Measurements from ENCODE around the gene BRD3. TPM values are rescaled to one million over a fixed set of nuclear protein-coding genes. Genes with fewer than 3 reads are reported as not detected.

BRD3 gene
- total RNA-seq, 1 experiment from 2014 or later = 61.6 TPM

- no peak overlapping the region for H3K27ac ChIP-seq (ENCODE audit: low read depth, low read length, poor library complexity, severe bottlenecking)
- no peak for DNase-seq (ENCODE audit: low spot score)
- no peak overlapping the region for H3K4me3 ChIP-seq (ENCODE audit: low read depth, low read length, poor library complexity, severe bottlenecking)
- no peaks in the 10 kb centered on the region for H3K27me3 ChIP-seq (replicated peaks; ENCODE audit: insufficient read depth, low read depth, low read length, poor library complexity)
- no peaks in the 10 kb centered on the region for H3K9me3 ChIP-seq (ENCODE audit: low read depth, low read length, poor library complexity, severe bottlenecking)
- TF ChIP-seq, protein P1, sequence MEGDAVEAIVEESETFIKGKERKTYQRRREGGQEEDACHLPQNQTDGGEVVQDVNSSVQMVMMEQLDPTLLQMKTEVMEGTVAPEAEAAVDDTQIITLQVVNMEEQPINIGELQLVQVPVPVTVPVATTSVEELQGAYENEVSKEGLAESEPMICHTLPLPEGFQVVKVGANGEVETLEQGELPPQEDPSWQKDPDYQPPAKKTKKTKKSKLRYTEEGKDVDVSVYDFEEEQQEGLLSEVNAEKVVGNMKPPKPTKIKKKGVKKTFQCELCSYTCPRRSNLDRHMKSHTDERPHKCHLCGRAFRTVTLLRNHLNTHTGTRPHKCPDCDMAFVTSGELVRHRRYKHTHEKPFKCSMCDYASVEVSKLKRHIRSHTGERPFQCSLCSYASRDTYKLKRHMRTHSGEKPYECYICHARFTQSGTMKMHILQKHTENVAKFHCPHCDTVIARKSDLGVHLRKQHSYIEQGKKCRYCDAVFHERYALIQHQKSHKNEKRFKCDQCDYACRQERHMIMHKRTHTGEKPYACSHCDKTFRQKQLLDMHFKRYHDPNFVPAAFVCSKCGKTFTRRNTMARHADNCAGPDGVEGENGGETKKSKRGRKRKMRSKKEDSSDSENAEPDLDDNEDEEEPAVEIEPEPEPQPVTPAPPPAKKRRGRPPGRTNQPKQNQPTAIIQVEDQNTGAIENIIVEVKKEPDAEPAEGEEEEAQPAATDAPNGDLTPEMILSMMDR (conservative IDR thresholded peaks at IDR 0.05; ENCODE audit: low read depth, low read length) = no peak
- TF ChIP-seq EZH2 (IDR thresholded peaks at IDR 0.05; ENCODE audit: borderline replicate concordance, low read depth, low read length, poor library complexity, severe bottlenecking) = no peak
- H3K36me3 ChIP-seq (ENCODE audit: insufficient read depth, low read length, poor library complexity, severe bottlenecking) = peaks cover 81% of the 10 kb centered on the region
- POLR2A ChIA-PET (ENCODE audit: low non-redundant PET) = no interaction called here
- intact Hi-C loops (cut with micrococcal nuclease; ENCODE audit: unreplicated experiment) = no loop called here
- no TSS peak for BruUV-seq (replicated peaks)
- H3K4me1 ChIP-seq (ENCODE audit: insufficient read depth, low read length, poor library complexity, severe bottlenecking) = no peaks in the 10 kb centered on the region
- CTCF ChIA-PET = no interaction called here
Observed at GRCh38 chr9:134034215-134035040, 33.4 kb downstream of the BRD3 start.

DNA sequence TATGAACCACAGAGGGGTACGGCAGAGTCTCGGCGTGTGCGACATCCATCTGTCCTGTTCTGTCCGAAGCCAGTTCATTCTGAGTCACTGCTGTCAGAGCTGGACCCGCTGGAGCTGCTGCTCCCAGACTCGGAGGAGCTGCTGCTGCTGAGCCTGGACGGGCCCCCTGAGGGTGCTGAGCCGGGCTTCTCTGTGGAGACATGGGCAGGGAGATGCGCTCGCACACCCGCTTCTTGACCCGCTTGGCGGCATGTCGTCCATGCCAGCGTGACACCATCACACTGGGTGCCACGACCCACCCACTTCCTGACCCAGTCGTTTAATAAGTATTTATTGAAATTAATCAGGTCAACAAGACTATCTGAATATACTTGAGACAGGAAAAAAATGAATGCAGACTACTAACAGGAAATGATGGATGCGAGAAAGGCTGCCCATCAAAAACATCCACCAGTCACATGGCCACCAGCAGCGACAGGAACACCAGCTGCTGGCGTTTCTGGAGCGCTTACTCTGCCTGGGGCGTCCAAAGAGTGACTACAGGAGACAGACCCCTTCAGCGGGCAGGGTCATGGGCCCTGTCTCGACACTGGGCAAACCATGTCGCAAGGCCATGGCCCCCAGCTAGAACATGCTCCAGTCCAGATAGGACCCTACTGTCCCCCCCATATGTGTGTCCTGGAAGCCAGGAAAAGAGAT is 34.2 kb downstream of the BRD3 start:
- Histone ChIP-seq H3K9me3 (ENCODE audit: low read depth, low read length, poor library complexity, severe bottlenecking) (no peaks in the 10 kb centered on the region), H3K36me3 (ENCODE audit: insufficient read depth, low read length, poor library complexity, severe bottlenecking) (peaks cover 73% of the 10 kb centered on the region), H3K27me3 (replicated peaks; ENCODE audit: insufficient read depth, low read depth, low read length, poor library complexity) (no peaks in the 10 kb centered on the region), H3K4me1 (ENCODE audit: insufficient read depth, low read length, poor library complexity, severe bottlenecking) (no peaks in the 10 kb centered on the region), H3K4me3 (ENCODE audit: low read depth, low read length, poor library complexity, severe bottlenecking) (no peak overlapping the region), H3K27ac (ENCODE audit: low read depth, low read length, poor library complexity, severe bottlenecking) (no peak overlapping the region)
- intact Hi-C loops (cut with micrococcal nuclease; ENCODE audit: unreplicated experiment) = no loop called here
- DNase-seq (ENCODE audit: low spot score) = no peak
- BruUV-seq (replicated peaks) = no TSS peak
- POLR2A ChIA-PET (ENCODE audit: low non-redundant PET) = no interaction called here
- CTCF ChIA-PET = no interaction called here
- no peak for TF ChIP-seq EZH2 (IDR thresholded peaks at IDR 0.05; ENCODE audit: borderline replicate concordance, low read depth, low read length, poor library complexity, severe bottlenecking)
- TF ChIP-seq, protein P1 (conservative IDR thresholded peaks at IDR 0.05; ENCODE audit: low read depth, low read length) = no peak

- Histone ChIP-seq H3K36me3 (ENCODE audit: insufficient read depth, low read length, poor library complexity, severe bottlenecking) (peaks cover 64% of the 10 kb centered on the region), H3K4me3 (ENCODE audit: low read depth, low read length, poor library complexity, severe bottlenecking) (no peak overlapping the region), H3K9me3 (ENCODE audit: low read depth, low read length, poor library complexity, severe bottlenecking) (no peaks in the 10 kb centered on the region), H3K27me3 (replicated peaks; ENCODE audit: insufficient read depth, low read depth, low read length, poor library complexity) (no peaks in the 10 kb centered on the region), H3K4me1 (ENCODE audit: insufficient read depth, low read length, poor library complexity, severe bottlenecking) (no peaks in the 10 kb centered on the region), H3K27ac (ENCODE audit: low read depth, low read length, poor library complexity, severe bottlenecking) (no peak overlapping the region)
- no peak for DNase-seq (ENCODE audit: low spot score)
- ChIA-PET CTCF (no interaction called here), POLR2A (ENCODE audit: low non-redundant PET) (no interaction called here)
- BruUV-seq (replicated peaks) = no TSS peak
- no peak for TF ChIP-seq EZH2 (IDR thresholded peaks at IDR 0.05; ENCODE audit: borderline replicate concordance, low read depth, low read length, poor library complexity, severe bottlenecking)
- TF ChIP-seq, protein P1 (conservative IDR thresholded peaks at IDR 0.05; ENCODE audit: low read depth, low read length) = no peak
- intact Hi-C loops (cut with micrococcal nuclease; ENCODE audit: unreplicated experiment) = no loop called here
Observed at GRCh38 chr9:134032456-134033222, 35.2 kb downstream of the BRD3 start.

All from A673 (cell line).